Measurements from ENCODE around the gene SEMG2. TPM values are rescaled to one million over a fixed set of nuclear protein-coding genes. Genes with fewer than 3 reads are reported as not detected.
A peak's percentile ranks its signal among the peaks of the same experiment; 100 is the strongest.

The SEMG2 gene
- total and polyA plus RNA-seq, 10 of the 15 experiments (the other 5 are each of a cell fraction or from before 2014, with no cell fraction given), result not detected

GRCh38 chr20:45235995-45236394 is 14.8 kb downstream of the SEMG2 start:
- no TSS peak for BruUV-seq (replicated peaks)
- ChIA-PET CTCF (no interaction called here), RAD21 (ENCODE audit: unreplicated experiment) (no interaction called here), SMC1A (ENCODE audit: uncharacterized antibody, unreplicated experiment) (no interaction called here), POLR2A (no interaction called here)
- Histone ChIP-seq H3K79me2 (ENCODE audit: control insufficient read depth, insufficient read depth, low read length) (no peaks in the 10 kb centered on the region), H3K4me1 (ENCODE audit: control insufficient read depth, insufficient read depth, low read length) (no peaks in the 10 kb centered on the region), H3K4me3 (no peak overlapping the region), H3K4me2 (ENCODE audit: control insufficient read depth, insufficient read depth) (no peak overlapping the region), H3K27ac (ENCODE audit: control insufficient read depth, insufficient read depth) (no peak overlapping the region), H2AFZ (ENCODE audit: control insufficient read depth, low read depth, low read length) (no peak overlapping the region), H4K20me1 (ENCODE audit: control insufficient read depth, insufficient read depth) (no peaks in the 10 kb centered on the region), H3K27me3 (replicated peaks in 1 of 2; ENCODE audit: control insufficient read depth in 2 of 2, insufficient read depth in 2 of 2, low read length in 1 of 2) (no peaks in the 10 kb centered on the region; a peak in 1 of 4 replicates), H3K9me3 (replicated peaks; ENCODE audit: control insufficient read depth, insufficient read depth, low read length) (no peaks in the 10 kb centered on the region; the same call in 2 of the 3 replicates), H3K36me3 (ENCODE audit: control insufficient read depth in 2 of 2, insufficient read depth in 2 of 2, low read length in 1 of 2) (no peaks in the 10 kb centered on the region), H3K9ac (ENCODE audit: control insufficient read depth, insufficient read depth, low read length) (no peak overlapping the region)
- ATAC-seq, result no peak
- DNase-seq (ENCODE audit: low read depth, low spot score), result no peak
- intact Hi-C loops (cut with micrococcal nuclease; ENCODE audit: unreplicated experiment) (no loop called here), in situ Hi-C loops (cut with MboI) (no loop called here)
- 52% methylated on average over 4 of the region's 4 CpGs for WGBS (ENCODE audit: insufficient coverage, insufficient replicate concordance, low lambda C conversion rate, missing lambda C conversion rate)
- FAIRE-seq, result no peak
- TF ChIP-seq ZNF592 (IDR thresholded peaks at IDR 0.05) (no peak), MYC (IDR thresholded peaks at IDR 0.05; ENCODE audit: insufficient read depth, insufficient read length, insufficient replicate concordance, low read length, severe bottlenecking) (no peak), YY1 (IDR thresholded peaks at IDR 0.05; ENCODE audit: low read depth, low read length) (0 out of 2 replicates have a peak, but pooled peaks have one; percentile 21), CBFB (IDR thresholded peaks at IDR 0.05; ENCODE audit: low read depth) (no peak), CTCF (IDR thresholded peaks at IDR 0.05 in 2 of 3, conservative IDR thresholded peaks at IDR 0.05 in 1 of 3; ENCODE audit: control insufficient read depth in 2 of 3, extremely low read depth in 1 of 3, insufficient read depth in 1 of 3, low read depth in 3 of 3, low read length in 3 of 3) (peak; percentile 28 to 49 (median 47); a peak in 5 of 6 replicates)

Measured in GM12878 (cell line).